IMR-90 (cell line): ENCODE data around the gene ANKFN1. TPM values are rescaled to one million over a fixed set of nuclear protein-coding genes. Genes with fewer than 3 reads are reported as not detected.

Source experiments
- ATAC-seq: fragments of 200-7000 bp; cut with Tn5 transposase; 2 replicates; pipeline ENCODE4 v1.9.1; 2020; ENCODE audit warnings: low read depth, mild to moderate bottlenecking, moderate library complexity
- BruUV-seq: library from RNA; stranded (reverse); fragments of 400-500 nt; replicated peaks from 2 replicates; lab custom pipeline; 2021; lab: Mats Ljungman, UMichigan
- CTCF ChIA-PET: fragments of 300-600 bp; formaldehyde crosslinking; extraction: SDS; loops from one replicate; lab custom pipeline; 2021; ENCODE audit warnings: antibody characterized with exemption; lab: Yijun Ruan, JAX
- POLR2A ChIA-PET: fragments of 300-600 bp; sonication (Branson Sonifier 250); formaldehyde crosslinking; loops from one replicate; lab custom pipeline; 2022; ENCODE audit warnings: antibody characterized with exemption; ENCODE audit not compliant: unreplicated experiment; lab: Charles Lee
- DNase-seq: peaks from one replicate; pipeline ENCODE4 v3.0.0; 2013
- H2AFZ ChIP-seq: replicated peaks from 2 replicates; pipeline ENCODE3; 2013; ENCODE audit warnings: low read length, mild to moderate bottlenecking; ENCODE audit not compliant: poor library complexity
- H2AK5ac ChIP-seq: 2 replicates; pipeline ENCODE4 v1.6.1; 2013; ENCODE audit warnings: low read depth, low read length, inconsistent platforms
- H2AK9ac ChIP-seq: replicated peaks from 2 replicates; pipeline ENCODE3; 2013; ENCODE audit warnings: mild to moderate bottlenecking, low read depth, low read length, moderate library complexity; ENCODE audit not compliant: poor library complexity
- H2BK120ac ChIP-seq: 2 replicates; pipeline ENCODE4 v1.6.1; 2013; ENCODE audit warnings: low read depth, low read length, inconsistent platforms
- H2BK15ac ChIP-seq: 3 replicates; pipeline ENCODE4 v1.6.1; 2013; ENCODE audit warnings: low read depth, low read length, inconsistent platforms
- H2BK20ac ChIP-seq: 2 replicates; pipeline ENCODE4 v1.6.1; 2013; ENCODE audit warnings: low read depth, mild to moderate bottlenecking, inconsistent platforms, low read length, moderate library complexity
- H2BK5ac ChIP-seq: 2 replicates; pipeline ENCODE4 v1.6.1; 2013; ENCODE audit warnings: mild to moderate bottlenecking, low read depth, low read length, inconsistent platforms; ENCODE audit not compliant: poor library complexity, severe bottlenecking
- H3K14ac ChIP-seq: replicated peaks from 2 replicates; pipeline ENCODE4 v1.6.1; 2013; ENCODE audit warnings: low read depth, low read length, inconsistent platforms
- H3K18ac ChIP-seq: 2 replicates; pipeline ENCODE4 v1.6.1; 2013; ENCODE audit warnings: low read depth, low read length, control low read depth
- H3K23ac ChIP-seq: 2 replicates; pipeline ENCODE4 v1.6.1; 2013; ENCODE audit warnings: low read depth, low read length, inconsistent platforms
- H3K27ac ChIP-seq: 2 replicates; pipeline ENCODE4 v1.5.1; 2013; ENCODE audit warnings: mild to moderate bottlenecking, control low read depth, low read length; ENCODE audit not compliant: insufficient read depth
- H3K27me3 ChIP-seq: 2 replicates; pipeline ENCODE4 v1.6.1; 2013; ENCODE audit warnings: low read length; ENCODE audit not compliant: control insufficient read depth, insufficient read depth
- H3K36me3 ChIP-seq: 2 replicates; pipeline ENCODE4 v1.6.1; 2013; ENCODE audit warnings: low read length, mixed read lengths; ENCODE audit not compliant: control insufficient read depth, insufficient read depth
- H3K4ac ChIP-seq: 2 replicates; pipeline ENCODE4 v1.6.1; 2013; ENCODE audit warnings: low read depth, low read length, inconsistent platforms
- H3K4me1 ChIP-seq: 2 replicates; pipeline ENCODE4 v1.6.1; 2013; ENCODE audit warnings: low read length, mixed read lengths; ENCODE audit not compliant: control insufficient read depth, insufficient read depth
- H3K4me2 ChIP-seq: 2 replicates; pipeline ENCODE4 v1.6.1; 2013; ENCODE audit warnings: low read depth, mild to moderate bottlenecking, control low read depth, low read length, moderate library complexity
- H3K4me3 ChIP-seq: 2 replicates; pipeline ENCODE4 v1.5.1; 2013; ENCODE audit warnings: low read depth, mild to moderate bottlenecking, control low read depth, low read length, moderate library complexity; ENCODE audit not compliant: insufficient read depth
- H3K56ac ChIP-seq: 2 replicates; pipeline ENCODE4 v1.6.1; 2013; ENCODE audit warnings: low read length, inconsistent platforms; ENCODE audit not compliant: insufficient read depth; ENCODE audit errors: extremely low read depth
- H3K79me1 ChIP-seq, 2 experiments: 2 replicates each; pipeline ENCODE4 v1.6.1; 2013; ENCODE audit warnings: low read length in 2 of 2, inconsistent platforms in 1 of 2, low read depth in 1 of 2
- H3K9ac ChIP-seq: 2 replicates; pipeline ENCODE4 v1.6.1; 2013; ENCODE audit warnings: low read depth, low read length, control low read depth
- H3K9me1 ChIP-seq: 2 replicates; pipeline ENCODE4 v1.6.1; 2013; ENCODE audit warnings: low read length, inconsistent platforms; ENCODE audit not compliant: insufficient read depth
- H3K9me3 ChIP-seq: 2 replicates; pipeline ENCODE4 v1.6.1; 2013; ENCODE audit warnings: low read length; ENCODE audit not compliant: control insufficient read depth, insufficient read depth
- H4K20me1 ChIP-seq: 2 replicates; pipeline ENCODE4 v1.6.1; 2013; ENCODE audit warnings: low read length, inconsistent platforms; ENCODE audit not compliant: insufficient read depth
- H4K5ac ChIP-seq: 2 replicates; pipeline ENCODE4 v1.6.1; 2013; ENCODE audit warnings: mild to moderate bottlenecking, low read depth, low read length, control low read depth
- H4K8ac ChIP-seq, 2 experiments: 2 replicates each; pipeline ENCODE4 v1.6.1; 2013; ENCODE audit warnings: low read depth in 2 of 2, low read length in 2 of 2, control low read depth in 1 of 2, inconsistent platforms in 1 of 2
- H4K91ac ChIP-seq: 2 replicates; pipeline ENCODE4 v1.6.1; 2013; ENCODE audit warnings: low read depth, low read length, inconsistent platforms; ENCODE audit not compliant: insufficient read depth
- CEBPB ChIP-seq: IDR thresholded peaks from 2 replicates; pipeline ENCODE4 v1.6.1; 2012; ENCODE audit warnings: low read depth, low read length, improper control_type of control experiment
- CHD1 ChIP-seq: IDR thresholded peaks from 2 replicates; pipeline ENCODE4 v1.6.1; 2012; ENCODE audit warnings: low read depth, low read length, improper control_type of control experiment
- FOS ChIP-seq: fragments of 150-350 bp; IDR thresholded peaks from 2 replicates; pipeline ENCODE4 v1.6.1; 2016; ENCODE audit warnings: low read depth, low read length
- MAZ ChIP-seq: IDR thresholded peaks from 2 replicates; pipeline ENCODE4 v1.6.1; 2012; ENCODE audit warnings: low read depth, mild to moderate bottlenecking, low read length, improper control_type of control experiment, moderate library complexity, borderline replicate concordance
- NFE2L2 ChIP-seq: fragments of 150-350 bp; IDR thresholded peaks from 2 replicates; pipeline ENCODE4 v1.6.1; 2016; ENCODE audit warnings: low read depth, mild to moderate bottlenecking, low read length
- POLR2A ChIP-seq: IDR thresholded peaks from 2 replicates; pipeline ENCODE4 v1.6.1; 2012; ENCODE audit warnings: mild to moderate bottlenecking, low read depth, low read length
- RCOR1 ChIP-seq: IDR thresholded peaks from 2 replicates; pipeline ENCODE4 v1.6.1; 2012; ENCODE audit warnings: mild to moderate bottlenecking, low read length, improper control_type of control experiment; ENCODE audit not compliant: insufficient replicate concordance
- RFX5 ChIP-seq: IDR thresholded peaks from 2 replicates; pipeline ENCODE4 v1.8.0; 2012; ENCODE audit warnings: low read depth, mild to moderate bottlenecking, low read length, moderate library complexity
- WGBS, 2 experiments: methylation state at CpG; one replicate each; pipeline versions ENCODE4 v1.1.5 to v1.1.7; 2013; ENCODE audit warnings: missing lambda C conversion rate in 2 of 2; ENCODE audit not compliant: insufficient read length in 1 of 2; ENCODE audit errors: extremely low coverage in 2 of 2; 5-methylcytosine and 5-hydroxymethylcytosine counted together
- dilution Hi-C: fragments of 300-500 bp; cut with HindIII; formaldehyde crosslinking; loops from one replicate; pipeline ENCODE4 v1.14.3; 2018; ENCODE audit warnings: low sequenced_read_pairs; ENCODE audit not compliant: unreplicated experiment
- in situ Hi-C: fragments of 300-500 bp; cut with MboI; formaldehyde crosslinking; loops from 3 replicates; pipeline ENCODE4 v1.14.3; 2019; ENCODE audit warnings: low sequenced_read_pairs, inconsistent platforms, mixed read lengths
- intact Hi-C: fragments of 100-400 bp; cut with micrococcal nuclease; formaldehyde crosslinking; loops from 2 replicates; pipeline ENCODE4 v1.10.0; 2022
- polyA plus RNA-seq, 3 experiments: library from polyadenylated mRNA; depleted of rRNA; stranded (reverse); fragments of >200 nt; gene quantifications; 2 replicates each; pipeline ENCODE4 v1.2.3, GENCODE V29; 2012; ENCODE audit warnings: low replicate concordance in 1 of 3
- total RNA-seq: library from RNA; depleted of rRNA; stranded (reverse); fragments of >200 nt; gene quantifications from 2 replicates; pipeline ENCODE4 v1.2.3, GENCODE V29; 2012

The ANKFN1 gene
- total and polyA plus RNA-seq, 2 of the 4 experiments (the other 2 are of a cell fraction): not detected

- no peak overlapping the region for H3K4me3 ChIP-seq
- intact Hi-C loops: no loop called here
- no peak overlapping the region for H4K8ac ChIP-seq
- no peak overlapping the region for H2AK5ac ChIP-seq
- no peak overlapping the region for H3K4me2 ChIP-seq
- no peak overlapping the region for H3K56ac ChIP-seq
- no peak overlapping the region for H4K5ac ChIP-seq
- H4K20me1 ChIP-seq: no peaks in the 10 kb centered on the region
- H4K91ac ChIP-seq: no peak overlapping the region
- ChIA-PET CTCF (no interaction called here), POLR2A (no interaction called here)
- H3K36me3 ChIP-seq: no peaks in the 10 kb centered on the region
- no peak overlapping the region for H3K14ac ChIP-seq
- H3K9ac ChIP-seq: no peak overlapping the region
- H3K4me1 ChIP-seq: no peaks in the 10 kb centered on the region
- H3K9me1 ChIP-seq: no peaks in the 10 kb centered on the region
- in situ Hi-C loops: no loop called here
- H3K23ac ChIP-seq: no peak overlapping the region
- no peak overlapping the region for H2BK15ac ChIP-seq
- H2BK20ac ChIP-seq: no peak overlapping the region
- no peak overlapping the region for H3K18ac ChIP-seq
- TF ChIP-seq RFX5: no peak
- TF ChIP-seq NFE2L2: no peak
- TF ChIP-seq CEBPB: no peak
- no peak for TF ChIP-seq CHD1
- TF ChIP-seq POLR2A: no peak
- no peak for TF ChIP-seq MAZ
- TF ChIP-seq RCOR1: no peak
- no peak for TF ChIP-seq FOS
- H3K9me3 ChIP-seq: no peaks in the 10 kb centered on the region
- no peak overlapping the region for H3K27ac ChIP-seq
- H3K79me1 ChIP-seq: no peaks in the 10 kb centered on the region
- no CpG with 5 or more reads among the region's 5 CpGs for WGBS, 2 experiments
- peaks cover 5% of the 10 kb centered on the region for H3K27me3 ChIP-seq
- H3K4ac ChIP-seq: no peak overlapping the region
- dilution Hi-C loops: no loop called here
- no peak overlapping the region for H2AK9ac ChIP-seq
- DNase-seq (no peak), ATAC-seq (no peak)
- no peak overlapping the region for H2BK120ac ChIP-seq
- H2AFZ ChIP-seq: no peak overlapping the region
- H2BK5ac ChIP-seq: no peak overlapping the region
- no TSS peak for BruUV-seq
Observed at GRCh38 chr17:56326001-56326359, 172.7 kb downstream of the ANKFN1 start.
